Vagina (tissue), 2 donors: ENCODE measurements around the gene SNRNP25.
"Not testable (repeated sequence)": the region's sequence is repeated elsewhere in the genome, so short reads cannot be mapped to it uniquely, and the experiment has no call there.

Source experiments
- POLR2A ChIP-seq, 2 donors: fragments of 450-650 bp; IDR thresholded peaks; one replicate each; pipeline ENCODE4 v1.6.1; 2017; ENCODE audit warnings: antibody characterized with exemption in 2 of 2, mild to moderate bottlenecking in 2 of 2, moderate library complexity in 2 of 2
- POLR2AphosphoS5 ChIP-seq, 2 donors: sonication (generic); formaldehyde crosslinking; IDR thresholded peaks; one replicate each; pipeline ENCODE4 v1.9.0; 2017; ENCODE audit warnings: antibody characterized with exemption in 2 of 2, mild to moderate bottlenecking in 2 of 2, low read depth in 1 of 2; ENCODE audit not compliant: insufficient read depth in 1 of 2
- TF ChIP-seq, protein P1 (sequence below), 3 experiments: fragments of 450-650 bp in 2 of 3; fragments of 200-600 bp in 1 of 3; sonication (generic) in 1 of 3; IDR thresholded peaks; one replicate each; pipeline ENCODE4 v1.5.1; 2017 to 2019; ENCODE audit warnings: antibody characterized with exemption in 3 of 3, mild to moderate bottlenecking in 2 of 3, moderate library complexity in 2 of 3

DNA sequence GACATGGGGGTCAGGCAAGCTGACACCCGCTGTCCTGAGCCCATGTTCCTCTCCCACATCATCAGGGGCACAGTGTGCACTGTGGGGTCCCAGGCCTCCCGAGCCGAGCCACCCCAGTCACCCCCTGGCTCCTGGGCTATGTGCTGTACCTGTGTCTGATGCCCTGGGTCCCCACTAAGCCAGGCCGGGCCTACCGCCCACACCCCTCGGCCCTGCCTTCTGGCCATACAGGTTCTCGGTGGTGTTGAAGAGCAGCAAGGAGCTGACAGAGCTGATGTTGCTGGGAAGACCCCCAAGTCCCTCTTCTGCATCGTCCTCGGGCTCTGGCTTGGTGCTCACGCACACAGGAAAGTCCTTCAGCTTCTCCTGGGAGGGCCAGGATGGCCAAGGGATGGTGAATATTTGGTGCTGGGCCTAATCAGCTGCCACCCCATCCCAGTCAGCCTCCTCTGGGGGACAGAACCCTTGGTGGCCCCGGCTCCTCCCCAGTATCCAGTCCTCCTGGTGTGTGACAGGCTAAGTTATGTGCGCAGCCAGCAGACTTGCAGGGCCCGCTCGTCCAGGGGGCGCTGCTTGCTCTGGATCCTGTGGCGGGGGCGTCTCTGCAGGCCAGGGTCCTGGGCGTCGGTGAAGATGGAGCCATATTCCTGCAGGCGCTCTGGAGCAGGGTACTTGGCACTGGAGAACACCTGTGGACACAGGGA, 36.4 kb upstream of the SNRNP25 start:
- TF ChIP-seq, protein P1, sequence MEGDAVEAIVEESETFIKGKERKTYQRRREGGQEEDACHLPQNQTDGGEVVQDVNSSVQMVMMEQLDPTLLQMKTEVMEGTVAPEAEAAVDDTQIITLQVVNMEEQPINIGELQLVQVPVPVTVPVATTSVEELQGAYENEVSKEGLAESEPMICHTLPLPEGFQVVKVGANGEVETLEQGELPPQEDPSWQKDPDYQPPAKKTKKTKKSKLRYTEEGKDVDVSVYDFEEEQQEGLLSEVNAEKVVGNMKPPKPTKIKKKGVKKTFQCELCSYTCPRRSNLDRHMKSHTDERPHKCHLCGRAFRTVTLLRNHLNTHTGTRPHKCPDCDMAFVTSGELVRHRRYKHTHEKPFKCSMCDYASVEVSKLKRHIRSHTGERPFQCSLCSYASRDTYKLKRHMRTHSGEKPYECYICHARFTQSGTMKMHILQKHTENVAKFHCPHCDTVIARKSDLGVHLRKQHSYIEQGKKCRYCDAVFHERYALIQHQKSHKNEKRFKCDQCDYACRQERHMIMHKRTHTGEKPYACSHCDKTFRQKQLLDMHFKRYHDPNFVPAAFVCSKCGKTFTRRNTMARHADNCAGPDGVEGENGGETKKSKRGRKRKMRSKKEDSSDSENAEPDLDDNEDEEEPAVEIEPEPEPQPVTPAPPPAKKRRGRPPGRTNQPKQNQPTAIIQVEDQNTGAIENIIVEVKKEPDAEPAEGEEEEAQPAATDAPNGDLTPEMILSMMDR (IDR thresholded peaks at IDR 0.05), result not testable (repeated sequence)
- TF ChIP-seq POLR2AphosphoS5 (IDR thresholded peaks at IDR 0.05; ENCODE audit: insufficient read depth in 1 of 2, low read depth in 1 of 2); POLR2A (IDR thresholded peaks at IDR 0.05): not testable (repeated sequence)
